Measurements from ENCODE around the gene TOM1L1. TPM values are rescaled to one million over a fixed set of nuclear protein-coding genes. Genes with fewer than 3 reads are reported as not detected.

Gene TOM1L1
- total RNA-seq, 1 experiment from 2014 or later = 44.6 TPM

- H3K56ac ChIP-seq (ENCODE audit: insufficient read length, low read depth, low read length) = no peak overlapping the region
- no peaks in the 10 kb centered on the region for H4K20me1 ChIP-seq (ENCODE audit: control insufficient read depth, insufficient read depth, insufficient read length)
- no peak overlapping the region for H2BK20ac ChIP-seq (ENCODE audit: low read depth, low read length, poor library complexity, severe bottlenecking)
- H3K4ac ChIP-seq (ENCODE audit: low read depth, low read length) = no peak overlapping the region
- no peak overlapping the region for H4K91ac ChIP-seq (ENCODE audit: insufficient read length, low read depth, low read length)
- H3K14ac ChIP-seq (ENCODE audit: insufficient read depth, low read length) = no peak overlapping the region
- no peaks in the 10 kb centered on the region for H3K23me2 ChIP-seq (ENCODE audit: insufficient read length, low read depth, low read length, poor library complexity, severe bottlenecking)
- no peak for DNase-seq
- H3K27me3 ChIP-seq (ENCODE audit: insufficient read depth, low read length) = no peaks in the 10 kb centered on the region
- no peak overlapping the region for H2BK15ac ChIP-seq (ENCODE audit: low read depth, low read length)
- H3K9me3 ChIP-seq (ENCODE audit: control insufficient read depth, low read depth, low read length) = no peaks in the 10 kb centered on the region
- H3K4me1 ChIP-seq (ENCODE audit: insufficient read depth, low read length) = no peaks in the 10 kb centered on the region
- no peaks in the 10 kb centered on the region for H3K79me2 ChIP-seq (ENCODE audit: insufficient read depth, low read length)
- no peak overlapping the region for H3K23ac ChIP-seq (ENCODE audit: insufficient read length, low read depth, low read length)
- H2BK5ac ChIP-seq (ENCODE audit: insufficient read length, low read length) = no peak overlapping the region
- no peak overlapping the region for H3K4me3 Mint-ChIP-seq
- H3K27me3 Mint-ChIP-seq (ENCODE audit: low read depth) = no peaks in the 10 kb centered on the region
- no peaks in the 10 kb centered on the region; a peak in 1 of 7 replicates for H3K36me3 Mint-ChIP-seq (ENCODE audit: insufficient read depth in 1 of 3, low read depth in 3 of 3)
- H3T11ph ChIP-seq (ENCODE audit: low read length) = no peak overlapping the region
- no peak overlapping the region for H2BK12ac ChIP-seq (ENCODE audit: insufficient read length, low read depth, low read length)
- H3K9me3 Mint-ChIP-seq = no peaks in the 10 kb centered on the region
- no peak overlapping the region for H3K27ac ChIP-seq (ENCODE audit: insufficient read length, low read depth, low read length)
- H3K4me1 Mint-ChIP-seq = no peaks in the 10 kb centered on the region
- TF ChIP-seq CTCF (conservative IDR thresholded peaks at IDR 0.05) = no peak
- no peak overlapping the region for H2AFZ ChIP-seq (ENCODE audit: low read length)
- no peak overlapping the region for H4K5ac ChIP-seq (ENCODE audit: insufficient read length, low read depth, low read length)
- H3K18ac ChIP-seq (ENCODE audit: insufficient read length, low read depth, low read length) = no peak overlapping the region
- H3K9ac ChIP-seq (ENCODE audit: extremely low read depth, insufficient read length, low read length) = no peak overlapping the region
- H3K4me2 ChIP-seq (ENCODE audit: insufficient read depth, insufficient read length, low read length) = no peak overlapping the region
- no CpG with 5 or more reads among the region's 1 CpG for WGBS (ENCODE audit: extremely low coverage, insufficient read length, low lambda C conversion rate)
- no peaks in the 10 kb centered on the region for H3K79me1 ChIP-seq (ENCODE audit: insufficient read depth, low read depth, low read length, poor library complexity, severe bottlenecking)
- no peak overlapping the region for H4K8ac ChIP-seq (replicated peaks; ENCODE audit: insufficient read length, low read depth, low read length)
- H2AK5ac ChIP-seq (ENCODE audit: insufficient read length, low read length) = no peak overlapping the region
- no peak overlapping the region for H2BK120ac ChIP-seq (ENCODE audit: low read depth, low read length, poor library complexity, severe bottlenecking)
- H3K27ac Mint-ChIP-seq = no peak overlapping the region
Observed at GRCh38 chr17:54991567-54991966, 90.9 kb downstream of the TOM1L1 start.
